HCT116 (cell line): Measurements from ENCODE around the gene BTG1.

ENCODE experiments used
- SIN3A ChIP-seq: IDR thresholded peaks from 2 replicates; pipeline ENCODE4 v1.6.1; 2012; ENCODE audit warnings: low read depth
- ZFX ChIP-seq: fragments of 450-650 bp; IDR thresholded peaks from 2 replicates; pipeline ENCODE4 v1.6.1; 2017
- TF ChIP-seq, protein P1 (sequence below), 3 experiments: fragments of 200-600 bp in 1 of 3; sonication (generic) in 1 of 3; IDR thresholded peaks in 2 of 3; conservative IDR thresholded peaks in 1 of 3; 2 replicates each; pipeline ENCODE4 v1.5.1; 2012 to 2017; ENCODE audit warnings: low read depth in 2 of 3, low read length in 2 of 3, antibody characterized with exemption in 1 of 3, borderline replicate concordance in 1 of 3, control low read depth in 1 of 3, mild to moderate bottlenecking in 1 of 3, mixed read lengths in 1 of 3, mixed run types in 1 of 3, moderate library complexity in 1 of 3; ENCODE audit not compliant: insufficient read depth in 1 of 3

- TF ChIP-seq ZFX, result no peak
- TF ChIP-seq, protein P1, sequence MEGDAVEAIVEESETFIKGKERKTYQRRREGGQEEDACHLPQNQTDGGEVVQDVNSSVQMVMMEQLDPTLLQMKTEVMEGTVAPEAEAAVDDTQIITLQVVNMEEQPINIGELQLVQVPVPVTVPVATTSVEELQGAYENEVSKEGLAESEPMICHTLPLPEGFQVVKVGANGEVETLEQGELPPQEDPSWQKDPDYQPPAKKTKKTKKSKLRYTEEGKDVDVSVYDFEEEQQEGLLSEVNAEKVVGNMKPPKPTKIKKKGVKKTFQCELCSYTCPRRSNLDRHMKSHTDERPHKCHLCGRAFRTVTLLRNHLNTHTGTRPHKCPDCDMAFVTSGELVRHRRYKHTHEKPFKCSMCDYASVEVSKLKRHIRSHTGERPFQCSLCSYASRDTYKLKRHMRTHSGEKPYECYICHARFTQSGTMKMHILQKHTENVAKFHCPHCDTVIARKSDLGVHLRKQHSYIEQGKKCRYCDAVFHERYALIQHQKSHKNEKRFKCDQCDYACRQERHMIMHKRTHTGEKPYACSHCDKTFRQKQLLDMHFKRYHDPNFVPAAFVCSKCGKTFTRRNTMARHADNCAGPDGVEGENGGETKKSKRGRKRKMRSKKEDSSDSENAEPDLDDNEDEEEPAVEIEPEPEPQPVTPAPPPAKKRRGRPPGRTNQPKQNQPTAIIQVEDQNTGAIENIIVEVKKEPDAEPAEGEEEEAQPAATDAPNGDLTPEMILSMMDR (IDR thresholded peaks at IDR 0.05 in 2 of 3, conservative IDR thresholded peaks at IDR 0.05 in 1 of 3; ENCODE audit: borderline replicate concordance in 1 of 3, insufficient read depth in 1 of 3, low read depth in 2 of 3, low read length in 2 of 3), result no peak
- TF ChIP-seq SIN3A, result no peak
These were observed 36.0 kb downstream of the BTG1 start for GRCh38 chr12:92109613-92110012.
